Measurements from ENCODE around the gene DMRT3. TPM values are rescaled to one million over a fixed set of nuclear protein-coding genes. Genes with fewer than 3 reads are reported as not detected.

The DMRT3 gene
- total RNA-seq, 1 experiment from 2014 or later, result not detected

DNA sequence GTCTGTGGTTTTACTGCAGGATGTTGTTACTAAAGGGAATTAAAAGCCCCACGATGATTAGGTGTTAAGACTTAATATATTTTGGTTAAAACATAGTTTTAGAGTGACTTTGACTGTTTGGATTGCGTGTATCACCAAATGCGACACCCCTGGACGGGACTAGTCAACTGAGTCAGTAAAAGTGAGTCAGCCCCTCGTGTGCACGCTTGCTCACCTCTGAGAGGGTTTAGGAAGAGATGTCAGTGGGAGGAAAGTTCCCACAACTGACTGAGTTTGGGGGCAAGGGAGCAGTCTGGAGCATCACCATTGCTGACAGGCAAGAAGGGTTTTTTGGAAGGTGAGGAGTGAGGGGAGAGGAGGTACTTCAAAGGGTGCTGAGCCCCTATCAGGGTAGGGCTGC is 14.4 kb upstream of the DMRT3 start:
- H3K9me2 ChIP-seq (ENCODE audit: insufficient read depth), result no peaks in the 10 kb centered on the region
- TF ChIP-seq, protein P1, sequence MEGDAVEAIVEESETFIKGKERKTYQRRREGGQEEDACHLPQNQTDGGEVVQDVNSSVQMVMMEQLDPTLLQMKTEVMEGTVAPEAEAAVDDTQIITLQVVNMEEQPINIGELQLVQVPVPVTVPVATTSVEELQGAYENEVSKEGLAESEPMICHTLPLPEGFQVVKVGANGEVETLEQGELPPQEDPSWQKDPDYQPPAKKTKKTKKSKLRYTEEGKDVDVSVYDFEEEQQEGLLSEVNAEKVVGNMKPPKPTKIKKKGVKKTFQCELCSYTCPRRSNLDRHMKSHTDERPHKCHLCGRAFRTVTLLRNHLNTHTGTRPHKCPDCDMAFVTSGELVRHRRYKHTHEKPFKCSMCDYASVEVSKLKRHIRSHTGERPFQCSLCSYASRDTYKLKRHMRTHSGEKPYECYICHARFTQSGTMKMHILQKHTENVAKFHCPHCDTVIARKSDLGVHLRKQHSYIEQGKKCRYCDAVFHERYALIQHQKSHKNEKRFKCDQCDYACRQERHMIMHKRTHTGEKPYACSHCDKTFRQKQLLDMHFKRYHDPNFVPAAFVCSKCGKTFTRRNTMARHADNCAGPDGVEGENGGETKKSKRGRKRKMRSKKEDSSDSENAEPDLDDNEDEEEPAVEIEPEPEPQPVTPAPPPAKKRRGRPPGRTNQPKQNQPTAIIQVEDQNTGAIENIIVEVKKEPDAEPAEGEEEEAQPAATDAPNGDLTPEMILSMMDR (conservative IDR thresholded peaks at IDR 0.05), result no peak
- no peak for TF ChIP-seq EZH2 (IDR thresholded peaks at IDR 0.05; ENCODE audit: low read depth)
- no peak overlapping the region for H2AFZ ChIP-seq
- H3K27me3 ChIP-seq (ENCODE audit: insufficient read depth, low read depth), result peaks cover 48% of the 10 kb centered on the region
- H3K79me2 ChIP-seq (ENCODE audit: low read depth), result no peaks in the 10 kb centered on the region
- H3K4me1 ChIP-seq (replicated peaks; ENCODE audit: insufficient read depth), result no peaks in the 10 kb centered on the region
- CTCF ChIA-PET, result no interaction called here
- no peaks in the 10 kb centered on the region for H3F3A ChIP-seq (ENCODE audit: insufficient read depth, low read depth)
- intact Hi-C loops (cut with micrococcal nuclease; ENCODE audit: unreplicated experiment), result no loop called here
- no peaks in the 10 kb centered on the region for H3K9me3 ChIP-seq (ENCODE audit: insufficient read depth, low read depth)
- no peak for DNase-seq
- H3K4me3 ChIP-seq, result no peak overlapping the region
- no peak overlapping the region for H3K27ac ChIP-seq
- no peaks in the 10 kb centered on the region for H4K20me1 ChIP-seq (ENCODE audit: insufficient read depth)
- H3K36me3 ChIP-seq (ENCODE audit: low read depth), result no peaks in the 10 kb centered on the region
- no peak overlapping the region for H3K4me2 ChIP-seq
- no TSS peak for BruUV-seq (replicated peaks)
- POLR2A ChIA-PET (ENCODE audit: unreplicated experiment), result no interaction called here

DNA sequence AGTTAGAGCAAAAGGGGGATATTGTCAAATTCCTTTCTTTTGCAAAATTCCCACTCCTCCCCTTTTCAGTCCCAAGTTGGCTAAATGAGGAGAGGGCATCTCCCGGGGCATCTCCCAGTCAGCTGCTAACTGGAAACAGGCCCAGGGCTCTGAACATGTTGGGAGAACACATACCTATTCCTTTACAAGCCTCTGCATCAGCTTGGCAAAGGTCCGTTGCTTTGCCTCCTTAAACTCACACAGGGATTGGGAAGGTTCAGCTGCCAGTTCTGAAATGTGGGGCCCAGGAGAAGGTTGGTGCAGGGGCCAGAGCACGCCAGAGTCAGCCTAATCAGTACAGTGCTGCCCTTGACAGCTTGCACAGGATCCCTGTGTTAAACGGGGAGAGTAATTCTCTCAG is 11.0 kb upstream of the DMRT3 start:
- no peaks in the 10 kb centered on the region for H3K9me2 ChIP-seq (ENCODE audit: insufficient read depth)
- H3K9me3 ChIP-seq (ENCODE audit: insufficient read depth, low read depth), result no peaks in the 10 kb centered on the region
- no peak overlapping the region for H3K4me3 ChIP-seq
- DNase-seq, result no peak
- no peak overlapping the region for H3K4me2 ChIP-seq
- peaks cover 46% of the 10 kb centered on the region for H3K27me3 ChIP-seq (ENCODE audit: insufficient read depth, low read depth)
- no peaks in the 10 kb centered on the region for H3K79me2 ChIP-seq (ENCODE audit: low read depth)
- no peak overlapping the region for H3K27ac ChIP-seq
- H3F3A ChIP-seq (ENCODE audit: insufficient read depth, low read depth), result no peaks in the 10 kb centered on the region
- no peak for TF ChIP-seq EZH2 (IDR thresholded peaks at IDR 0.05; ENCODE audit: low read depth)
- TF ChIP-seq, protein P1 (conservative IDR thresholded peaks at IDR 0.05), result no peak
- no peaks in the 10 kb centered on the region for H3K36me3 ChIP-seq (ENCODE audit: low read depth)
- ChIA-PET CTCF (no interaction called here), POLR2A (ENCODE audit: unreplicated experiment) (no interaction called here)
- H4K20me1 ChIP-seq (ENCODE audit: insufficient read depth), result no peaks in the 10 kb centered on the region
- no peaks in the 10 kb centered on the region for H3K4me1 ChIP-seq (replicated peaks; ENCODE audit: insufficient read depth)
- no TSS peak for BruUV-seq (replicated peaks)
- no peak overlapping the region for H2AFZ ChIP-seq
- intact Hi-C loops (cut with micrococcal nuclease; ENCODE audit: unreplicated experiment), result no loop called here

DNA sequence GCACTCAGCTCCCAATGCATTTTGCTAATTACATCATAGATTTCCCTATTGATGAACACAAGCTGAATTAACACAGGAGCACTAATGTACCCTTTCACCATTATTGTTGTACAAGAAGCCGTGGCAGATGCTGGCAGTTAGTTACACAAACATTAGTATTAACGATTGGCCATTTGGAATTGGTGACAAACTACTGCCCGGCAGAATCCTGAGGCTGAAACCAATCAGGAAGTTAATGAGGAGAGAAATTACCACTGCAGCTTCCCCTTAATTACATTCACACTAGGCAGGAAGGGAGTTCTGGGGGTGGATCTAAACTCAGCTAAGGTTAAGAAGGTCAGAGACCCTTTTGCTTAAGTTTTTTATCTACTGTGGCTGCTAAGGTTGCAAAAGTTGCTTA is 9.6 kb upstream of the DMRT3 start:
- CTCF ChIA-PET, result no interaction called here

More for the DNA sequence above, 9.6 kb upstream of the DMRT3 start:
- H2AFZ ChIP-seq, result no peak overlapping the region
- H3K36me3 ChIP-seq (ENCODE audit: low read depth), result no peaks in the 10 kb centered on the region
- H3K9me2 ChIP-seq (ENCODE audit: insufficient read depth), result no peaks in the 10 kb centered on the region
- H3K79me2 ChIP-seq (ENCODE audit: low read depth), result no peaks in the 10 kb centered on the region
- no peak overlapping the region for H3K4me3 ChIP-seq
- no TSS peak for BruUV-seq (replicated peaks)
- H4K20me1 ChIP-seq (ENCODE audit: insufficient read depth), result no peaks in the 10 kb centered on the region
- intact Hi-C loops (cut with micrococcal nuclease; ENCODE audit: unreplicated experiment), result no loop called here
- peaks cover 37% of the 10 kb centered on the region; the same call in 1 of the 2 replicates for H3K27me3 ChIP-seq (ENCODE audit: insufficient read depth, low read depth)
- no peaks in the 10 kb centered on the region for H3F3A ChIP-seq (ENCODE audit: insufficient read depth, low read depth)
- TF ChIP-seq, protein P1 (conservative IDR thresholded peaks at IDR 0.05), result no peak
- no peak for TF ChIP-seq EZH2 (IDR thresholded peaks at IDR 0.05; ENCODE audit: low read depth)
- no peak overlapping the region for H3K27ac ChIP-seq
- H3K9me3 ChIP-seq (ENCODE audit: insufficient read depth, low read depth), result no peaks in the 10 kb centered on the region
- DNase-seq, result no peak
- H3K4me1 ChIP-seq (replicated peaks; ENCODE audit: insufficient read depth), result no peaks in the 10 kb centered on the region
- no peak overlapping the region for H3K4me2 ChIP-seq
- POLR2A ChIA-PET (ENCODE audit: unreplicated experiment), result no interaction called here
